Left hindlimb (tissue), 1 donor: Measurements from ENCODE around the gene OR8B3.

Experiments
- DNase-seq: peaks from one replicate; pipeline ENCODE4 v3.0.0-alpha.2; 2018

Gene OR8B3

GRCh38 chr11:124346311-124346955, 52.4 kb downstream of the OR8B3 start:
- no peak for DNase-seq
